HG03442 (cell line): Measurements from ENCODE around the gene PCDH20.
"Not testable (repeated sequence)": the region's sequence is repeated elsewhere in the genome, so short reads cannot be mapped to it uniquely, and the experiment has no call there.

Source experiments
- ATAC-seq: cut with Tn5 transposase; IDR thresholded peaks from one replicate; pipeline ENCODE4 v1.9.1; 2021; ENCODE audit warnings: mild to moderate bottlenecking, moderate library complexity; ENCODE audit not compliant: unreplicated experiment

PCDH20 gene

GRCh38 chr13:61415749-61416148 is at the start of gene PCDH20:
Gene PCDH20, minus strand, starts transcription at chr13:61415849. Its CDS starts 691 bp downstream, at chr13:61415158.
- ATAC-seq, result no peak

GRCh38 chr13:61463024-61463423 is 47.4 kb upstream of the PCDH20 start:
- no peak for ATAC-seq

- ATAC-seq, result no peak
Measured at GRCh38 chr13:61453121-61453520, 37.5 kb upstream of the PCDH20 start.

GRCh38 chr13:61432029-61432428 is 16.4 kb upstream of the PCDH20 start:
- no peak for ATAC-seq

GRCh38 chr13:61423915-61424314 is 8.3 kb upstream of the PCDH20 start:
- ATAC-seq, result no peak

- no peak for ATAC-seq
Measured at GRCh38 chr13:61417086-61417570, 1.5 kb upstream of the PCDH20 start.

GRCh38 chr13:61415058-61415721 is 459 bp downstream of the PCDH20 start:
- no peak for ATAC-seq

GRCh38 chr13:61414686-61415057 is 977 bp downstream of the PCDH20 start:
- ATAC-seq, result no peak

GRCh38 chr13:61413572-61414535 is 1.8 kb downstream of the PCDH20 start:
- ATAC-seq, result no peak

GRCh38 chr13:61410669-61411297 is 4.9 kb downstream of the PCDH20 start:
- ATAC-seq, result no peak

GRCh38 chr13:61410266-61410665 is 5.4 kb downstream of the PCDH20 start:
- no peak for ATAC-seq

GRCh38 chr13:61408571-61408970 is 7.1 kb downstream of the PCDH20 start:
- no peak for ATAC-seq

- ATAC-seq, result no peak
Measured at GRCh38 chr13:61406275-61406674, 9.4 kb downstream of the PCDH20 start.

- no peak for ATAC-seq
Measured at GRCh38 chr13:61396121-61396520, 19.5 kb downstream of the PCDH20 start.

GRCh38 chr13:61391426-61391825 is 24.2 kb downstream of the PCDH20 start:
- no peak for ATAC-seq

GRCh38 chr13:61387694-61388093 is 28.0 kb downstream of the PCDH20 start:
- no peak for ATAC-seq

GRCh38 chr13:61383111-61383510 is 32.5 kb downstream of the PCDH20 start:
- no peak for ATAC-seq

- ATAC-seq, result no peak
Measured at GRCh38 chr13:61370520-61370919, 45.1 kb downstream of the PCDH20 start.

- not testable (repeated sequence) for ATAC-seq
Measured at GRCh38 chr13:61364690-61365089, 51.0 kb downstream of the PCDH20 start.

GRCh38 chr13:61362522-61362921 is 53.1 kb downstream of the PCDH20 start:
- no peak for ATAC-seq
